NCI-H2081 (cell line): Measurements from ENCODE around the gene SMPX.

Experiments used
- DNase-seq, 2 experiments: peaks; one replicate each; lab custom pipeline; 2025; lab: John Stamatoyannopoulos, UW

The SMPX gene

DNA sequence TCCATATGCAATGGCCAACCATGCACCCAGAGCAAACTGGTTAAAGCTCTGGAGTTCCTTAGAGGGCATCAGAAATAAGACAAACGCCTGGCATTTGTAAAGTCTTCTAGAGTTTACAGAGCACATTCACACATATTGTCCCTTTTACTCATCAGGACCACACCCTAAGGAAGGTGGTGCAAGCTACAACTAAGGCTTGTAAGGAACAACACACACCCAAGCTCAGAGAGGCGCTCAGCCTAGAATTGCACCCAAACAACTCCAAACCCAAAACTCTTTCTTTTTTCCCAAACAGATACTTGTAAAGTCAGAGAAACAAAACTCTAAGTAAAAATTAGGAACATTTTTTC, 46.1 kb downstream of the SMPX start:
- no peak for DNase-seq

DNA sequence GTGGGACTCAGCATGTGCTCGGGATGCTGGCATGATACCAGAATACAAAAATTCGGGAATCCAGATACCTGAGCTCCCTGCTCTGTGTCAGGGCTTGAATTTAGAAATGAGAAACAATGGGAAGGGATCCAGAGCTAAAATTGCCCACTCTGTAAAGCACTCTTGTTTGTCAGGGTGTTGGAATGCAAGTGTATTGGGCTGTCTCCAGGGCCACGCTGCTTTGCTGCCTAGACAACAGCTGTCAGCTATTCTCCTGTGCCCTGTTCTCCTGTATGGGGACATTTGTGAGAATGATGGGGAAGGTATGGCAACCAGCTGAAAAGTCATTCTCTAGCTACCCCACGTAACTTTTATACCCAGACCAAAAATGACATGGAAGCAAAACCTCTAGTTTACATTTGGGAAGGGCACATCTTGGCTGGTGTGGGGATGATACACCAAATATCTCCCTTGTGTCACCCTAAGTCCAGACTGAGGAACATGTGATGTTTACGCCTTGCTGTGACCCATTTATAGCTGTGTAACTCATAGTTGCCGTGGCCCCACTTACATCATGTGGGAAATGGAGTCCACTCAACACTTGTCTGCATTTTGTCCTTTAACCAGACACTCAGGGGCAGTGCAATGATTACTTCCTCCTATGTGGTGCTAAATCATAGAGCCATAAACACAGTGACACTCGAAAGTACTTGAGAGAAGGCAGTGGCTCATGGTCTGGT, 46.6 kb downstream of the SMPX start:
- no peak for DNase-seq

- DNase-seq, result no peak
Measured at GRCh38 chrX:21708116-21708515, 49.8 kb downstream of the SMPX start.

DNA sequence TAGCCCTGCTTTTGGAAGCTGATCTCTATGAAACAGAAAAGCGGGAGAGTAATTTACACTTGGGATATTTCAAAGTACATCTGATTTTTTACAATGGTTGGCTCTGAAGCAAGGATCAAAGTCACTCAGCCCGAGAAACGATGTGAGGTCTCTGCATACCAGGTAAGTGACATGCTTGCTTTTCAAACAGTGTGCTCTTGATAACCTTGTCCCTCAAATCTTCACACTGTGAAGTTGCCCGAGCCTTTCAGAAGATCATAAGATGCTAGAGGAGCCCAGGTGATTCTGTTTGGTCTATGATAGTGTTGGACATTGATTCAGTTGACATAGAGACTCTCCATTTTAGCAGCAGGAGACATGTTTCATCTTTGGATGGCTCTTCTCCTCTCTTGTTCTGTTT, 52.7 kb downstream of the SMPX start:
- no peak for DNase-seq

GRCh38 chrX:21702725-21703124, 55.2 kb downstream of the SMPX start:
- DNase-seq, result no peak

DNA sequence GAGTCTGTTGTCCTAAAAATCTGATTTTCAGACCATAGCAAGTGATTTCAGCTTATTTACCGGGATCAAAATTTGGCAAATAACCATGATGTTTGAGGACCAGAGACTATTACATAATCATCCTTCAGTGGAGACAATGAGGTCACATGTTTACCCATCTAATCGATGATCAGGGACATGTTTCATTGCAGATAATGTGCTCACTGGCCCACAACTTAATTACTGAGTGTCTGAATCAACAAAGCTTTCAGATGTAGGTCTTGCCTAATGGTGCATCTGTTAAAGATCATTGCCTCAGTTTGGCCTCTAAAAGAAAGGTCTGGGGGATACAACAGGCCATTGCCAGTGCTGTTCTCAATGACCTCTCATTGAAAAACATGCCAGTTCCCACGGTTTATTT, 56.9 kb downstream of the SMPX start:
- DNase-seq, result no peak

DNA sequence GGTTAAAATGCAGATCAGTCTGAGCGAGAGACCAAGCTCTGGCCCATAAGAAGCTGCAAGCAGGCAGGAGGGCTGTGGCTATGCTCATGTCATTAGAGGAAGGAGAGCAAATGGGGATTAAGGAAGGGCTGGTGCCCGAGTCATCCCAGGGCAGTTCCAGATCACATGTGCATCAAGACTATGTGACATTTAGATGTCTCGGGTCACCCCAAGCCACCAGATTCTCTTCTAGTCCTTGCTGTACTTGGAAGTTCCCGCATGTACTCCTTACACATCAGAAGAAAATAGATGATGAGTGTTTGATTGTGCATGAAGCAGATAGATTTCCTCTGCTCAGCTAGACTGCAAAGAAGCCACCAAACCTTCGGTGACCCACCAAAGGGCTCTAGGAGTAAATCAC, 57.6 kb downstream of the SMPX start:
- no peak for DNase-seq

DNA sequence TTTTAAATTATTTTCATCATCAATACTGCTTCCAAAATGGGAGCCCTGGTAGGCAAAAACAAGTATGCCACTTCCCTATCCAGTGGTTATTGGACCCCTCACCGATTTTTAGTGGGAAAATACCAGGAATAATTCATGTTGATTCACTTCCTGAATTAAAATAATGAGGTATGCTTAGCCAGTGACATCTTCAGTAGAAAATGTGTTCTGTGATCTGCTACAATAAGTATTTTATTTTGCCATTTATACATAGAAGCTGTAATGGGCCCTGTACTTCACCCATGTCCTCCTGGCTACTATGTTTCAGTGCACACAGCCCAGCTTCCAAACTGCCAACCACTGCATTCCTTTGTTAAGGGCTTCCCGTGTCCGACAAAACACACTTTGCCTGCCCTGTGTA, 58.8 kb downstream of the SMPX start:
- no peak for DNase-seq

GRCh38 chrX:21698272-21698671, 59.6 kb downstream of the SMPX start:
- no peak for DNase-seq

- no peak for DNase-seq
Measured at GRCh38 chrX:21691512-21692018, 66.4 kb downstream of the SMPX start.

GRCh38 chrX:21683941-21684340, 74.0 kb downstream of the SMPX start:
- DNase-seq, result no peak

DNA sequence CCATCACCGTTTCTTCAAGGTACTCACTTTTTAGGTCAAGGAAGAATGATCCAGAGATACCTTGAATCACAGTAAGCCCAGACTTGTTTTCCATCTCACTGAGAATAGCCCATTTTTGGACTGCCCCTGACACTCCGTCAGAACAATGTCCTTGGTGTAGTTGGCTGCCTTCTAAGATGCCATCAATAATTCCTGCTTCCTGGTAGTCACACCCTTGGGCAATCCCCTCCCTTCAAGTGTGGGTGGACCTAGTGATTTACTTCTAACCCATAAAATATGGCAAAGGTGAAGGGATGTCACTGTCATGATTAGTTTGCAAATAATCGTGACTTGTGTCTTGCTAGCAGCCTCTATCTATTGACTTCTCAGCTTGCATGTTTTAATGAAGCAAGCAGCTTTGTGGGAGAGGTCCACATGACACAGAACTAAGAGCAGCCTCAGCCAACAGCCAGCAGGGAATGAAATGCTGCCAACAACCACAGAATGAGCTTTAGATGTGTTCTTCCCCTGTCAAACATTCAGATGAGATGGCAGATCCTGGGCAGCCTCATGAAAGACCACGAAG, 79.8 kb downstream of the SMPX start:
- no peak for DNase-seq

GRCh38 chrX:21675931-21676330, 82.0 kb downstream of the SMPX start:
- no peak for DNase-seq

- DNase-seq, result no peak
Measured at GRCh38 chrX:21674430-21675186, 83.3 kb downstream of the SMPX start.

GRCh38 chrX:21666679-21667078, 91.2 kb downstream of the SMPX start:
- no peak for DNase-seq

GRCh38 chrX:21666252-21666651, 91.7 kb downstream of the SMPX start:
- DNase-seq, result no peak

DNA sequence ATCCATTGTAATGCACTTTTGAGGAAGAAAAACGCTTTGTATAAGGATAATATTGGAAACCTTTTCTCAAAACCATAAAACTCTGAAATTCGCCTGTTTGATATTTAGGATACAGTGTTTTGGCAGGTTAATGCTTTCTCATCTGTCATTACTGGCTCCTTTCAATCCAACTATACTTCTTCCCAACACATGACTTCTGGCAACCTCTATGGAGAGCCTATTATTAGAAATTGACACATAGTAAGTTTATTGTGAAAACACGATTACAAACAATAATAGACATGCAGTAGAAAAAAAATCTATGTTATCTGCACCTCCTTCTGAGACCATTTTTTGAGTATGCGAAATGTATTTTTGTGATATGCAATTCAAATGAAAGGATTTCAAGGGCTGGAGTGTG, 95.2 kb downstream of the SMPX start:
- no peak for DNase-seq

DNA sequence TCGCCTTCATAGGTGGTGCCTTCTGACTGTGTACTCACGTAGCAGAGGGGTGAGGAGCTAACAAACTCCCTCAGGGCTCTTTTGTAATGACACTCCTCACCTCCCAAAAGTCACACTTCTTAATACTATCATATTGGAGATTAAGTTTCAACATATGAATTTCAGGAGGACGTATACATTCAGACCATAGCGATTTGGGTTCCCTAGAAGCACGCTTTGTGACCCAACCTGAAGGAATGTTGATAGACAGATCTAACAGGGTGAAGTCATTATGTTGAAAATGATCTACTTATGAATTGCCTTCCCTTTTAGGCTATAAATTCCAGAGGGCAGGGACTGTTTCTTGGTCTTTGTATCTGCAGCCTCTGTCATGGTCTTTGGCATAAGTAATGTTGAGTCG, 96.6 kb downstream of the SMPX start:
- no peak for DNase-seq

GRCh38 chrX:21660156-21660555, 97.8 kb downstream of the SMPX start:
- no peak for DNase-seq

GRCh38 chrX:21659320-21659719, 98.6 kb downstream of the SMPX start:
- no peak for DNase-seq

DNA sequence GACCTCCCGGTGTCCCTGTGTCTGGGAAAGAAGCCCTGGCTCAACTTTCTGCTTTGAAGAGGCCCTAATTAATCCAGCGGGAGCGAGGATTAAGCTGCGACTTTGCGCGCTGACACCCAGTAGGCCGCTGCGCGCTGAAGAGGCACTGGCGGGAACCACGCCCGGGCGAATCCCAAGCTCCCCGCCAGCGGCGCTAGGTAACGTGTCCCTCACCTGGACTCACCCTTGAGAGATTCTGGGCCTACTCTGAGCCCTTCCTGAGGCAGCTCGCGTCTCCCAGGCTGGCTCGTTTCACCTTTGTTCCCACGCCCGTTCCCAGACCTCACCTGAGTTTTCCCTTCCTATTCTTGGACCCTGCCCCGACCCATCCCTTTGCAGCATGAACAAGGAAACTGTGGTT, 99.2 kb downstream of the SMPX start:
- no peak for DNase-seq

- no peak for DNase-seq
Measured at GRCh38 chrX:21658152-21658737, 99.7 kb downstream of the SMPX start, which contains the start of gene KLHL34. TSS of gene KLHL34 (minus strand) at chrX:21658330. CDS start at chrX:21657788, 542 bp downstream.
